ENCODE data around the gene HOXD13. TPM values are rescaled to one million over a fixed set of nuclear protein-coding genes. Genes with fewer than 3 reads are reported as not detected.

Gene HOXD13
- total RNA-seq, 1 donor from 2014 or later, result not detected

GRCh38 chr2:176106581-176107539 lies 14.3 kb downstream of the HOXD13 start, which contains the start of gene HOXD11:
HOXD11 (plus strand) TSS chr2:176107280; CDS start chr2:176107356, 76 bp downstream.
- peak within 1 kb of the TSS; percentile 63 for H3K4me3 ChIP-seq (ENCODE audit: low read depth, low read length)
- no peaks in the 10 kb centered on the region for H3K36me3 ChIP-seq (ENCODE audit: control insufficient read depth, insufficient read depth, low read length)
- no peak for TF ChIP-seq CTCF (IDR thresholded peaks at IDR 0.05; ENCODE audit: insufficient read depth, low read length, poor library complexity, severe bottlenecking)
- peaks cover 7% of the 10 kb centered on the region for H3K27me3 ChIP-seq (ENCODE audit: control insufficient read depth, insufficient read depth, low read length)
- DNase-seq (ENCODE audit: low read depth), result no peak

- no peak for DNase-seq (ENCODE audit: low read depth)
- no peak for TF ChIP-seq CTCF (IDR thresholded peaks at IDR 0.05; ENCODE audit: insufficient read depth, low read length, poor library complexity, severe bottlenecking)
- peaks cover 5% of the 10 kb centered on the region for H3K27me3 ChIP-seq (ENCODE audit: control insufficient read depth, insufficient read depth, low read length)
- H3K4me3 ChIP-seq (ENCODE audit: low read depth, low read length), result peak overlapping the region; percentile 63
- H3K36me3 ChIP-seq (ENCODE audit: control insufficient read depth, insufficient read depth, low read length), result no peaks in the 10 kb centered on the region
These were observed 15.2 kb downstream of the HOXD13 start for GRCh38 chr2:176107731-176108181.

GRCh38 chr2:176109192-176109901 lies 16.8 kb downstream of the HOXD13 start:
- TF ChIP-seq CTCF (IDR thresholded peaks at IDR 0.05; ENCODE audit: insufficient read depth, low read length, poor library complexity, severe bottlenecking), result no peak
- peak overlapping the region; percentile 63 for H3K4me3 ChIP-seq (ENCODE audit: low read depth, low read length)
- no peaks in the 10 kb centered on the region for H3K36me3 ChIP-seq (ENCODE audit: control insufficient read depth, insufficient read depth, low read length)
- no peak for DNase-seq (ENCODE audit: low read depth)
- peaks cover 5% of the 10 kb centered on the region for H3K27me3 ChIP-seq (ENCODE audit: control insufficient read depth, insufficient read depth, low read length)

- TF ChIP-seq CTCF (IDR thresholded peaks at IDR 0.05; ENCODE audit: insufficient read depth, low read length, poor library complexity, severe bottlenecking), result no peak
- H3K36me3 ChIP-seq (ENCODE audit: control insufficient read depth, insufficient read depth, low read length), result no peaks in the 10 kb centered on the region
- H3K27me3 ChIP-seq (ENCODE audit: control insufficient read depth, insufficient read depth, low read length), result peaks cover 3% of the 10 kb centered on the region
- no peak for DNase-seq (ENCODE audit: low read depth)
- peak overlapping the region; percentile 63 for H3K4me3 ChIP-seq (ENCODE audit: low read depth, low read length)
These were observed 17.4 kb downstream of the HOXD13 start for GRCh38 chr2:176109946-176110345.

GRCh38 chr2:176110415-176111308 lies 18.1 kb downstream of the HOXD13 start:
- H3K36me3 ChIP-seq (ENCODE audit: control insufficient read depth, insufficient read depth, low read length), result no peaks in the 10 kb centered on the region
- no peak for TF ChIP-seq CTCF (IDR thresholded peaks at IDR 0.05; ENCODE audit: insufficient read depth, low read length, poor library complexity, severe bottlenecking)
- H3K27me3 ChIP-seq (ENCODE audit: control insufficient read depth, insufficient read depth, low read length), result peaks cover 3% of the 10 kb centered on the region
- H3K4me3 ChIP-seq (ENCODE audit: low read depth, low read length), result peak overlapping the region; percentile 63
- no peak for DNase-seq (ENCODE audit: low read depth)
